Ramos (cell line): ENCODE results near the gene ART5.
"Not testable (repeated sequence)": the region's sequence is repeated elsewhere in the genome, so short reads cannot be mapped to it uniquely, and the experiment has no call there.

ENCODE experiments used
- in situ Hi-C: fragments of 300-500 bp; cut with MboI; formaldehyde crosslinking; loops from one replicate; pipeline ENCODE4 v1.14.3; 2022; ENCODE audit warnings: low sequenced_read_pairs; ENCODE audit not compliant: unreplicated experiment

Gene ART5

DNA sequence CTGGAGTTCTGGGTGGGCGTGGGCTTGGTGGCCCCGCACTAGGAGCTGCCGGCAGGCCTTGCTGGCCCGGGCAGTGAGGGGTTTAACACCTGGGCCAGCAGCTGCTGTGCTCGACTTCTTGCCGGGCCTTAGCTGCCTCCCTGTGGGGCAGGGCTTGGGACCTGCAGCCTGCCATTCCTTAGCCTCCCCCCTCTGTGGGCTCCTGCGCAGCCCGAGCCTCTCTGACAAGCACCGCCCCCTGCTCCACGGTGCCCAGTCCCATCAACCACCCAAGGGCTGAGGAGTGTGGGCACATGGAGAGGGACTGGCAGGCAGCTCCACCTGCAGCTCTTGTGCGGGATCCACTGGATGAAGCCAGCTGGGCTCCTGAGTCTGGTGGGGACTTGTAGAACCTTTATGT is 53.0 kb downstream of the ART5 start:
- in situ Hi-C loops = not testable (repeated sequence)
